HG02588 (cell line): ENCODE results near the gene MRC2.
"Not testable (repeated sequence)": the region's sequence is repeated elsewhere in the genome, so short reads cannot be mapped to it uniquely, and the experiment has no call there.

Experiments
- ATAC-seq: cut with Tn5 transposase; IDR thresholded peaks from one replicate; pipeline ENCODE4 v1.9.1; 2021; ENCODE audit warnings: mild to moderate bottlenecking, moderate library complexity; ENCODE audit not compliant: unreplicated experiment

The MRC2 gene

GRCh38 chr17:62676231-62676943, 48.9 kb downstream of the MRC2 start:
- no peak for ATAC-seq

- no peak for ATAC-seq
These were observed 49.6 kb downstream of the MRC2 start for GRCh38 chr17:62676952-62677596.

- ATAC-seq, result no peak
These were observed 50.9 kb downstream of the MRC2 start for GRCh38 chr17:62678214-62678919.

- no peak for ATAC-seq
These were observed 52.5 kb downstream of the MRC2 start for GRCh38 chr17:62679866-62680377.

- no peak for ATAC-seq
These were observed 53.1 kb downstream of the MRC2 start for GRCh38 chr17:62680541-62681052.

- no peak for ATAC-seq
These were observed 53.8 kb downstream of the MRC2 start for GRCh38 chr17:62681061-62681938.

- no peak for ATAC-seq
These were observed 54.5 kb downstream of the MRC2 start for GRCh38 chr17:62681939-62682381.

- no peak for ATAC-seq
These were observed 56.7 kb downstream of the MRC2 start for GRCh38 chr17:62684179-62684578.

- no peak for ATAC-seq
These were observed 60.5 kb downstream of the MRC2 start for GRCh38 chr17:62687997-62688396.

- ATAC-seq, result no peak
These were observed 61.1 kb downstream of the MRC2 start for GRCh38 chr17:62688398-62689160.

GRCh38 chr17:62689441-62690167, 62.1 kb downstream of the MRC2 start:
- no peak for ATAC-seq

- ATAC-seq, result no peak
These were observed 62.9 kb downstream of the MRC2 start for GRCh38 chr17:62690168-62690897.

- not testable (repeated sequence) for ATAC-seq
These were observed 64.1 kb downstream of the MRC2 start for GRCh38 chr17:62691589-62691915.

- no peak for ATAC-seq
These were observed 64.7 kb downstream of the MRC2 start for GRCh38 chr17:62692159-62692651.

GRCh38 chr17:62692721-62693431, 65.4 kb downstream of the MRC2 start:
- no peak for ATAC-seq

GRCh38 chr17:62693616-62694409, 66.3 kb downstream of the MRC2 start:
- no peak for ATAC-seq
